CD4-positive, alpha-beta T cell (primary cell): Measurements from ENCODE around the gene KRT33B. TPM values are rescaled to one million over a fixed set of nuclear protein-coding genes. Genes with fewer than 3 reads are reported as not detected.

ENCODE experiments used
- ATAC-seq: fragments of 200-7000 bp; cut with Tn5 transposase; one replicate; pipeline ENCODE4 v1.10.0; 2022; ENCODE audit warnings: mild to moderate bottlenecking; ENCODE audit not compliant: poor library complexity
- CTCF ChIA-PET: fragments of 350-600 bp; sonication (Branson Sonifier 250); formaldehyde crosslinking; loops from one replicate; lab custom pipeline; 2021; ENCODE audit warnings: antibody characterized with exemption, inconsistent platforms; lab: Charles Lee
- POLR2A ChIA-PET: fragments of 350-600 bp; sonication (Branson Sonifier 250); formaldehyde crosslinking; loops from one replicate; lab custom pipeline; 2021; ENCODE audit warnings: antibody characterized with exemption, inconsistent platforms; lab: Charles Lee
- DNase-seq, 14 experiments: peaks; one replicate each; pipeline ENCODE4 v3.0.0-alpha.2; 2013 to 2020; ENCODE audit warnings: mixed read lengths in 2 of 14
- H3K27ac ChIP-seq, 2 donors: one replicate each; pipeline versions ENCODE4 v1.5.1 to v1.7.0; 2013; ENCODE audit warnings: low read length in 2 of 2, low read depth in 1 of 2, mild to moderate bottlenecking in 1 of 2
- H3K27me3 ChIP-seq, 2 experiments: 1 replicate in 1 of 2; 2 replicates in 1 of 2; pipeline versions ENCODE4 v1.6.1 to v1.7.0; 2013; ENCODE audit warnings: low read length in 2 of 2, control low read depth in 1 of 2, mild to moderate bottlenecking in 1 of 2, moderate library complexity in 1 of 2; ENCODE audit not compliant: insufficient read depth in 2 of 2, control insufficient read depth in 1 of 2
- H3K36me3 ChIP-seq: one replicate; pipeline ENCODE4 v1.6.1; 2013; ENCODE audit warnings: low read length, control low read depth; ENCODE audit not compliant: insufficient read depth
- H3K4me1 ChIP-seq: one replicate; pipeline ENCODE4 v1.6.1; 2013; ENCODE audit warnings: low read length, control low read depth; ENCODE audit not compliant: insufficient read depth
- H3K4me3 ChIP-seq: one replicate; pipeline ENCODE4 v1.5.1; 2013; ENCODE audit warnings: mild to moderate bottlenecking, low read length, moderate library complexity
- H3K9me3 ChIP-seq, 2 experiments: 1 replicate in 1 of 2; 2 replicates in 1 of 2; pipeline versions ENCODE4 v1.6.1 to v1.7.0; 2013; ENCODE audit warnings: low read length in 2 of 2, mild to moderate bottlenecking in 2 of 2, control low read depth in 1 of 2, moderate library complexity in 1 of 2; ENCODE audit not compliant: control insufficient read depth in 1 of 2, insufficient read depth in 1 of 2
- H3K27ac Mint-ChIP-seq: one replicate; pipeline ENCODE4 v1.8.0; 2020; ENCODE audit warnings: mixed read lengths
- H3K27me3 Mint-ChIP-seq: one replicate; pipeline ENCODE4 v1.8.0; 2021; ENCODE audit warnings: mixed read lengths
- H3K36me3 Mint-ChIP-seq: one replicate; pipeline ENCODE4 v1.8.0; 2021; ENCODE audit warnings: low read depth, mixed read lengths
- H3K4me1 Mint-ChIP-seq: one replicate; pipeline ENCODE4 v1.8.0; 2021; ENCODE audit warnings: low read depth, mixed read lengths
- H3K4me3 Mint-ChIP-seq: one replicate; pipeline ENCODE4 v1.8.0; 2020; ENCODE audit warnings: mild to moderate bottlenecking, mixed read lengths
- H3K9me3 Mint-ChIP-seq: one replicate; pipeline ENCODE4 v1.8.0; 2020; ENCODE audit warnings: mixed read lengths
- intact Hi-C, 2 experiments: fragments of 100-400 bp; cut with DNase I in 1 of 2; cut with micrococcal nuclease in 1 of 2; formaldehyde crosslinking; loops; one replicate each; pipeline versions ENCODE4 v1.15.1 to v1.9.0; 2023 to 2025; cut with DNase I, micrococcal nuclease
- total RNA-seq, 174 experiments: library from RNA in 2 of 174; stranded (reverse) in 2 of 174; gene quantifications; one replicate each; pipeline ENCODE4 v1.2.3 and lab custom pipeline; 2021 to 2026
- TF ChIP-seq, protein P1 (sequence below): fragments of 200-600 bp; IDR thresholded peaks from one replicate; pipeline ENCODE4 v1.8.0; 2022; ENCODE audit warnings: antibody characterized with exemption, mild to moderate bottlenecking

Gene KRT33B
- total RNA-seq, 2 experiments from 2014 or later, result not detected

DNA sequence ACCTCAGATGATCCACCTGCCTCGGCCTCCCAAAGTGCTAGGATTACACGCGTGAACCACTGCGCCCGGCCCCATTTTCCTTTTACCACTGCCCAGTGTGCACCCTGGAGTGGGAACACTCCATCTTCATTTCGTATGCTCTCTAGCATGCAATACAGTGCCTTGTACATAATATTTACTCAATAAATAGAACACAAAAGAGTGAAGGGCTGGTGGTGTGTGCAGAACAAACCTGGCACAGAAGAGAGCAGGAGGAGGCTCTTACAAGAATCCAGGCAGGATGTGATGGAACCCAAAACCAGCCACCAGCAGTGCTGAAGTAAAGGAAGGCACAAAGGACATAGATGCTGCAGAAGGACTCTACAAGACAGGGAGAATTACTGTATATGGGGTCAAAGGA, 47.5 kb upstream of the KRT33B start:
- H3K36me3 Mint-ChIP-seq, result no peaks in the 10 kb centered on the region
- no peak overlapping the region for H3K4me3 Mint-ChIP-seq
- H3K9me3 Mint-ChIP-seq, result no peaks in the 10 kb centered on the region
- H3K36me3 ChIP-seq, result no peaks in the 10 kb centered on the region
- TF ChIP-seq, protein P1, sequence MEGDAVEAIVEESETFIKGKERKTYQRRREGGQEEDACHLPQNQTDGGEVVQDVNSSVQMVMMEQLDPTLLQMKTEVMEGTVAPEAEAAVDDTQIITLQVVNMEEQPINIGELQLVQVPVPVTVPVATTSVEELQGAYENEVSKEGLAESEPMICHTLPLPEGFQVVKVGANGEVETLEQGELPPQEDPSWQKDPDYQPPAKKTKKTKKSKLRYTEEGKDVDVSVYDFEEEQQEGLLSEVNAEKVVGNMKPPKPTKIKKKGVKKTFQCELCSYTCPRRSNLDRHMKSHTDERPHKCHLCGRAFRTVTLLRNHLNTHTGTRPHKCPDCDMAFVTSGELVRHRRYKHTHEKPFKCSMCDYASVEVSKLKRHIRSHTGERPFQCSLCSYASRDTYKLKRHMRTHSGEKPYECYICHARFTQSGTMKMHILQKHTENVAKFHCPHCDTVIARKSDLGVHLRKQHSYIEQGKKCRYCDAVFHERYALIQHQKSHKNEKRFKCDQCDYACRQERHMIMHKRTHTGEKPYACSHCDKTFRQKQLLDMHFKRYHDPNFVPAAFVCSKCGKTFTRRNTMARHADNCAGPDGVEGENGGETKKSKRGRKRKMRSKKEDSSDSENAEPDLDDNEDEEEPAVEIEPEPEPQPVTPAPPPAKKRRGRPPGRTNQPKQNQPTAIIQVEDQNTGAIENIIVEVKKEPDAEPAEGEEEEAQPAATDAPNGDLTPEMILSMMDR, result no peak
- H3K4me3 ChIP-seq, result no peak overlapping the region
- POLR2A ChIA-PET, result no interaction called here
- ATAC-seq, result no peak
- H3K27me3 Mint-ChIP-seq, result no peaks in the 10 kb centered on the region
- H3K27ac ChIP-seq, result no peak overlapping the region
- CTCF ChIA-PET, result no interaction called here
- H3K4me1 Mint-ChIP-seq, result no peaks in the 10 kb centered on the region
- H3K27ac Mint-ChIP-seq, result no peak overlapping the region
- H3K4me1 ChIP-seq, result no peaks in the 10 kb centered on the region
- intact Hi-C loops, result loop anchor here in 1 of 2 experiments (5.0 kb wide), 1 partner anchor 60 kb away; no protein-coding TSS in a partner anchor
- H3K27me3 ChIP-seq, result no peaks in the 10 kb centered on the region
- DNase-seq, result no peak
- no peaks in the 10 kb centered on the region for H3K9me3 ChIP-seq

- no peak for ATAC-seq
- CTCF ChIA-PET, result no interaction called here
- H3K36me3 ChIP-seq, result no peaks in the 10 kb centered on the region
- TF ChIP-seq, protein P1, result no peak
- no peaks in the 10 kb centered on the region for H3K36me3 Mint-ChIP-seq
- H3K27me3 ChIP-seq, result no peaks in the 10 kb centered on the region
- H3K4me3 Mint-ChIP-seq, result no peak overlapping the region
- intact Hi-C loops, result loop anchor here in 1 of 2 experiments (5.0 kb wide), 1 partner anchor 61 kb away; no protein-coding TSS in a partner anchor
- no peaks in the 10 kb centered on the region for H3K27me3 Mint-ChIP-seq
- POLR2A ChIA-PET, result no interaction called here
- H3K4me3 ChIP-seq, result no peak overlapping the region
- no peaks in the 10 kb centered on the region for H3K4me1 Mint-ChIP-seq
- no peaks in the 10 kb centered on the region for H3K9me3 ChIP-seq
- no peaks in the 10 kb centered on the region for H3K4me1 ChIP-seq
- H3K27ac Mint-ChIP-seq, result no peak overlapping the region
- no peak overlapping the region for H3K27ac ChIP-seq
- DNase-seq, result no peak
- H3K9me3 Mint-ChIP-seq, result no peaks in the 10 kb centered on the region
These were observed 46.9 kb upstream of the KRT33B start for GRCh38 chr17:41416479-41416878.

DNA sequence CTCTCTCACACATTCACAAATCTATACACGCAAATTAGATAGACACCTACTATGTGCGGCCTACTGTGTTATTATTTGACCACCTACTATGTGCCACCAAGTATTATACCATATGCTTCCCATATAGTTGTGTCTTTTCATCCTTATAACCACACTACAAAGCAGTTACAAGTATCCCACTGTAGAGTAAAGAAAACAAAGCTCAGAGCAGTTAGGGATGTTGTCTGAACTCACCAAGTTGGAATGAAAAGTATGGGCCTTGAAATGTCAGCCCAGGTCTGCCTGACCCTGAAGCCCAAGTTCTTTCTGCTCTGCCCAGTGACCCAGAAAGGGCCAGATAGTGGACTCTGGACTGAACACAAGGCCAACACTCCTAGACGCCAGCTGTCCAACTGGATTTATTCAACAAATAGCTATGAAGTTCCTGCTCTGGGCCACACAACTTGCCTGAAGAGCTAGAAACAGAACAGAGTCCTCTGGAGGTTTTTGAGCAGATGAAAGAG, 46.3 kb upstream of the KRT33B start:
- CTCF ChIA-PET, result no interaction called here
- POLR2A ChIA-PET, result no interaction called here
- no peak overlapping the region for H3K27ac Mint-ChIP-seq
- Histone ChIP-seq H3K9me3 (no peaks in the 10 kb centered on the region), H3K4me3 (no peak overlapping the region), H3K27me3 (no peaks in the 10 kb centered on the region), H3K4me1 (no peaks in the 10 kb centered on the region), H3K27ac (no peak overlapping the region), H3K36me3 (no peaks in the 10 kb centered on the region)
- H3K9me3 Mint-ChIP-seq, result no peaks in the 10 kb centered on the region
- no peaks in the 10 kb centered on the region for H3K36me3 Mint-ChIP-seq
- intact Hi-C loops, result loop anchor here in 1 of 2 experiments (5.0 kb wide), 1 partner anchor 61 kb away; no protein-coding TSS in a partner anchor
- ATAC-seq (no peak), DNase-seq (no peak)
- TF ChIP-seq, protein P1, result no peak
- no peaks in the 10 kb centered on the region for H3K4me1 Mint-ChIP-seq
- H3K4me3 Mint-ChIP-seq, result no peak overlapping the region
- H3K27me3 Mint-ChIP-seq, result no peaks in the 10 kb centered on the region
